GM21529 (cell line): Measurements from ENCODE around the gene ANAPC5.

Source experiments
- ATAC-seq: cut with Tn5 transposase; IDR thresholded peaks from one replicate; pipeline ENCODE4 v1.9.1; 2021; ENCODE audit not compliant: unreplicated experiment

ANAPC5 gene

GRCh38 chr12:121261398-121261797, 90.8 kb downstream of the ANAPC5 start:
- ATAC-seq, result no peak

DNA sequence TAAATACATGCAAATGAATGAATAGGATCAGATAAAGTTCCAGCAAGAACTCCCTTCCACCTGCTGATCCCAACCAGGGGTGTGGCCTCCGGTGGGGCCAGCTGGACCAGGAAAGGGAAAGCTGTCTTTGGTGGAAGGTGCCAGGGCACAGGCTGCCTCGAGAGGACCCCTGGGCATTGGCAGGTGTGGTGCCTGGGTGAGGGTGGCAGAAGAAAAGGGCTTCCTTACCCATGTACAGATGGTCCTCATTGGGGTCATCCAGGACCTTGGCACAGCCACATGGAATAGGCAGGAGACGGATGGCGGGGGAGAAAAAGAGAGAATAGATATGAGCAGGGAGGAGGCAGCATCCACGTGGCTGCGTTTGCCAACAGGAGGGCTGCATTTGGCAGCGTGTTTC, 92.1 kb downstream of the ANAPC5 start:
- ATAC-seq, result no peak

DNA sequence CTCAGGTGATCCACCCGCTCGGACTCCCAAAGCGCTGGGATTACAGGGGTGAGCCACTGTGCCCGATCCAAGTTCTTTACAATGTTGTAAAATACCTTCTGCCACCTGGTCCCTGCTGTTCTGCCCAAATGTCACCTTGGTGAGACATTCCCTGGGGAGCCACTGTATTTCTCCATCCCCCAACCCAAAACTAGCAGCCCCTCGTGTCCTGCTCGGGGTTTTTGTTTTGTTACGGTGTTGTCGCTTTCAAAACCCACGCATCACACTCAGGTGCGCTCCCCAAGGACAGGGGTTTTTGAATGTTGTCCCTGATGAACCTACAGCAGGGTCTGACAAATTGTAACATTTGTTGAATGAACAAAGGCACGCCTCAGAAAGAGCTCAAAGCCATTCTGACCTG, 93.1 kb downstream of the ANAPC5 start:
- ATAC-seq, result no peak
